Measurements from ENCODE around the gene TSPAN18.

The TSPAN18 gene

DNA sequence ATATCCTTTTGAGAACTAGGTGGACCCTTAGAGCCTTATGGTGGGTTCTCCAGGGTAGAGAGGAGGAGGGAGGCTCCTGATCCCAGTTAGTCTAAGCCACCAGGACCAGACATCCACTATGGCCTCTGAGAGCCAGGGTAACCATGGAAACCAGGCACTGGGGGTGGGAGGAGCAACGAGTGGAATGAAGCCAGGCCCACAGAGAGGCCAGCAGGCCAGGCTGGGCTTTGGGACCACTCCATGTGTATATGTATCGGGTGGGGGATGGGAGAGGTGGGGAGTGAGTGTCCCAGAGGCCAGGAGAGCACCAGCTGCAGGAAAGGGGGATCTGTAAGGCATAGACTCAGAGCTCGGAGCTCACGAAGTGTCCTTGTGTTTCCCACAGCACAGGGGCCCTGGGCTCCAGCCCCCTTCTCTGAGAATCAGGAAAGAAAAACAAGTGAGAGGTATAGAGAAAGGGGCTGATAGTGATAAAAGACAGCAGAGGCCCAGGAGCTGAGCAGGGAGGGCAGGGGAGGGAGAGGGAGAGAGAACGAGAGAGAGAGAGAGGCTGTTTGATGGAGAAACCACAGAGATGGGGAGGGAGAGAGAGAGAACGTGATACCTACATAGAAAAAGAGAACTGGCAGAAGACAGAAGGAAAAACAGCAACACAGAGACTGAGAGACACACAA is 15.5 kb upstream of the TSPAN18 start:
- DNase-seq (ENCODE audit: low spot score) = no peak

DNA sequence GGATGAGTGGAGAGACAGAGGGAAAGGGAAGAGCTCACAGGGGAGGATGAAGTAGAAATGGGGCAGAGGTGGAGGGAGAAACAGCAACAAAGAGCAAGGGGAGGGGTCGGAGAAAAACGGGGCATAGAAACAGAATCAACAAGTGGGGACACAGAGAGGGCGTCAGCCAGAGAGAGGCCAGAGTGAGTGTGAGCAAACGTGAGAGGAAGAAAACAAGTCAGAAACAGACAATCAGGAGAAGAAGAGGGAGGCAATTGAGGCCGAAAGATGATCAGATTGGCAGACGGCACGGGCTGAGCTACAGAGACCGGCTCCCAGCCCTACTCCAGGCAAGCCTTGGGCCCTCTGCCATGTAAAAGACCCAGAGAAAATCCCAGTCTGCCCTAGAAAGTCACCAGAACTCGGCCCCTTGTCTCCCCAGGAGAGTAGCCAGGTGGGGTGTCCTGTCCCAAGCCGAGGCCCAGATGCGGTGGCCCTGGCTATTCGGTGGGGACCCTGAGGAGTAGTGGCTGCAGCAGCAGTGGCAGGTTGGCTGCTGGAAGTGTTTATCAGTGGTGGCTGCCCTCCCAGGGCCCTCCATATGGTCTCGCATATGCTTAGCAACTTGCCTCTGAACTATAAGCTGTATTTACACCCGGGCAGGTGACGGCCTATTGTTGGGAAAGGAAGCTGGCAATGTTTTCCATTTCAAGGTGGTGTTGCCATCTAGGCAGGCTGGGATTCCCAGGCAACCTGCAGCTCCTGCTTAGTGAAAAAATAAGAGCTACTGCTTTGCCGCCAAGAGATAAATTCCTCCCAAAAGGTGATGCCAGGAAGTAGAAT is 14.8 kb upstream of the TSPAN18 start:
- DNase-seq (ENCODE audit: low spot score) = no peak

DNA sequence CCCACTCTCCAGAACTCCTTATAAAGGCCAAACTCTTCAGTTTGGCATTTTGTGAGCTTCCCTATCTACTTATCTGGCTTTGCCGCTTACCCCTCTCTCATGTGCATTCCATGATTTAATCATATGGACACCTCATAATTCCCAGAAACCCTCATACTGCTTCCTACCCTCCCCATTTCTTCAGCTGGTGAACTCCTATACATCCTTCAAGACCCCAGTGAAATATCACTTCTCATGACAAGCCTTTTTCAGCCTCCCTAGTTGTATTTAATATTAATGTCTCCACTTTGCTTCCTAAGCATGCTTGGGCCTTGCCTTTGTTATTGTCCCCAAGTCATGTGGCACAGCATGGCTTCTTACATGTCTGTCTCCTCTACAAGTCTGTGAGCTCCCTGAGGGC is 13.7 kb upstream of the TSPAN18 start:
- DNase-seq (ENCODE audit: low spot score) = no peak

DNA sequence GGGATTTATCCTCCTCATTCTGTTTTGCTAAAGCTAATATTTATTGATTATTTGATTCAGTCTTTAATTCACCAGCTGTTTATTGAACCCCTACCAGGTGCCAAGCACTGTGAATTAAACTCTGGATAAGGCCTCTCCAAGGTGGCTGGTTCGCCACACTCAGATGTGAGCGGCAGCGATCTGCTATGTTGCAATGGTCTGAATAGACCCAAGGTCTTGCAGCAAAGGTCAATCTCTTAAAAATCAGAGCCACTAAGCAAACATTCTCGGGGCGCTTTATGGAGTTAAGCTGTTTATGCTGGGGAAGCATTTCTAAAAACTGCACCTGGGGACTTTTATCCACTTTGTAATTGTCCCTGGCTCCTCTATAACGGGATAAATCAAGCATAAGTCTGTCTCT is 10.5 kb upstream of the TSPAN18 start:
- DNase-seq (ENCODE audit: low spot score) = no peak

DNA sequence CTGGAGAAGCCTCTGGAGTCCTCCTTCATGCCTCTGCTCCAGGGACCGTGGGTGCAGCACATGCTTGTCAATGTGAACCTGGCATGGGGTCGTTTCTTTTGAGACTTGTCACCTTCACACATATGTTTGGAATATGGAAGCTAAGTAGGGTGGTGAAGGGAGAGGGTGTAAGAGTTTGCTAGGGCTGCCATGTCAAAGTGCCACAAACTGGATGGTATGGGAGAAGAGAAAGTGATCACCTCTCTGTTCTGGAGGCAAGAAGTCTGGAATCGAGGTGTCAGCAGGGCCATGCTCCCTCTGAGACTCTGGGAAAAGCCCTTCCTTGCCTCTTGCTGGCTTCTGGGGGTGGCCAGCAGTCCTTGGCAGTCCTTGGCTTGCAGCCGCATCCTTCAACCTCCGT is 8.7 kb upstream of the TSPAN18 start:
- DNase-seq (ENCODE audit: low spot score) = no peak

DNA sequence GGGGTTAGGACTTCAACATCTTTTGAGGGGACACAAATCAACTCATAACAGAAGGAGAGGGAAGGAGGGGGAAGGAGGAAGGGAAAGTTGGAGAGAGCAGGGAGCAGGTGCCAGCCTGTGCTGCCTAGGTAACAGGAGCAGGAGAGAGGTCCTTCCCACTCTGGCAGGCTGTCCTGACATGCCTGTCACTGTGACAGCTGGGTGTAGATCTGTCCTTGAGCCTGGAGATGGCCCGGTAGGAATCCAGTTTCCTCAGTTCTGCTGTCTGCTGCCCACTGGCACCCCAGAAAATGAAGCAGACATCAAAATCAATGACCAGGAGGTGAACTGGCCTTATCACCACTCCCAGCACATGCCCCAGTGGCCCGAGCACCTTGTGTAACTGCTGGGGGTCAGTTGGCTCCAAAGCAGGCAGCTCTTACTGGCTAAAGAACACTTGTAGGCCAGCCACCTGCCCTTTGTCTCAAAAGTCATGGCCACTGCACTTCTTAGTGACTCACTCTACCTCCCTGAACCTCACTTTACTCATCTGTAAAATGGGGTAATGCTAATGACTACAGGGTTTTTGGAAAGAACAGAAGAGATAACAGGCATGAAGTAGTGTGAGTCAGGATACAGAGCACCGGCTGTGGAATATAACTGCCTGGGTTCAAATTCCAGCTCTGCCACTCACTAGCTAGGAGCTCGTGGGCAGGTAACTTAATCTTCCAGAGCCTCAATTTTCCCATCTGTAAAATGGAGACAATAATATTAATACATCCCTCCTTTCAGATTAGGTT is 8.0 kb upstream of the TSPAN18 start:
- no peak for DNase-seq (ENCODE audit: low spot score)

DNA sequence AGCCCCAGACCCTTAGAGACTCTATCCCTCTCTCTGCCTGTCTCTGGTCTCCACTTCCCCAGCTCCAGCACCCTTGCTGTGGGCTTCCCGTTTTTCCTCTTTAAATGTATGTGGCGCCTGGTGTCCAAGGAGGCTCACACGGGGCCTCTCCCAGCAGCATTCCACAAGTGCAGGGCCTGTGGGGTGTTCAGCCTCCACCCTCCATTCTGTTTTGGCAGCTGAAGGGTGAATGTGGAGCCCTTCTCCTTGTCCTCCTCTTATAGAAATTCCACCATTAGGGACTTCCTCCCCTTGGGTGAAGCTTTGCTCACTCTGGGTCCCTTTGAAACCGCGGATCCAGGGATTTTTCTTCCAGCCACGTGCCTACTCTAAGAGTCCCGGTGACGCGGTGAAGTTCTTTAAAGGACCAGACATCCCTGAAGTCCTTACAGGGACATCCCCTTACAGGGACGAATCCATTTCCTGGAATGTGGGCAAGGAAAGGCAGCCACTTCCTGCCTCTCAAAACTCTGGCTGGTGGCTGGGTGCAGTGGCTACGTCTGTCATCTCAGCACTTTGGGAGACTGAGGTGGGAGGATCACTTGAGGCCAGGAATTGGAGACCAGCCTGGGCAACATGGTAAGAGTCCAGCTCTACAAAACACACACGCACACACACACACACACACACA is 1.6 kb upstream of the TSPAN18 start:
- no peak for DNase-seq (ENCODE audit: low spot score)

DNA sequence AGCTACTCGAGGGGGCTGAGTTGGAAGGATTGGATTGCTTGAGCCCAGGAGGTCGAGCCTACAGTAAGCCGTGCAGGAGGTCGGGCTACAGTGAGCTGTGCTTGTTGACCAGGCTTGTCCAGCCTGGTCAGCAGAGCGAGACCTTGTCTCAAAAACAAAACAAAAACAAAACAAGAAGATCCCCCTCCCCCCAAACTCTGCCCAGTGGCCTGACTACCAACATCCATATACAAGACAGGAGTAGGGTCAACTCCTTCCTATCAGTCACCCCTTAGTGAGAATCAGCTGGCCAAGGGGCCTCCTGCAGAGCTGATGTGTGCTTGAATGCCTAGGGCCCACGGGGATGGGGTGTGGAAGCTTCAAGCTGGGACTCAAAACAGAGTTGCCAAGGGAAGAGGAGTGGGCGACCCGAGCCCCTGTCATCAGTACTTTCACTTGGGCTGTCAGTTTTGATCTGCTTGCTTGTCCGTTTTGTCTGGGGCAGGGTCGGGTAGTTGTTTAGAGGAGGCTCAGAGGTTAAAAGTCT is 942 bp upstream of the TSPAN18 start:
- no peak for DNase-seq (ENCODE audit: low spot score)

DNA sequence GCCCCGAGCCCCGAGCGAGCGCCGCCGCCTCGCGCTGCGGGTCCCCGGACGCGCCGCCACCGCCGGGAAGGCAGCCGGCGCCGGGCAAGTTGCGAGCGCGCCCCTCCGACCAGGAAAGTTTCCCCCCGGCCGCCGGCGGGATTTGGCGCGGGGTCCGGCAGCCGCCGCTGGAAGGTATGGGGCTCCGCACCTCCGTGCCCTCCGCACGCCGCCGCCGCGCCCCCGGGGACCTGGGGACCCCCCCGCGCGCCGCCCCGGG is 281 bp downstream of the TSPAN18 start:
- no peak for DNase-seq (ENCODE audit: low spot score)

DNA sequence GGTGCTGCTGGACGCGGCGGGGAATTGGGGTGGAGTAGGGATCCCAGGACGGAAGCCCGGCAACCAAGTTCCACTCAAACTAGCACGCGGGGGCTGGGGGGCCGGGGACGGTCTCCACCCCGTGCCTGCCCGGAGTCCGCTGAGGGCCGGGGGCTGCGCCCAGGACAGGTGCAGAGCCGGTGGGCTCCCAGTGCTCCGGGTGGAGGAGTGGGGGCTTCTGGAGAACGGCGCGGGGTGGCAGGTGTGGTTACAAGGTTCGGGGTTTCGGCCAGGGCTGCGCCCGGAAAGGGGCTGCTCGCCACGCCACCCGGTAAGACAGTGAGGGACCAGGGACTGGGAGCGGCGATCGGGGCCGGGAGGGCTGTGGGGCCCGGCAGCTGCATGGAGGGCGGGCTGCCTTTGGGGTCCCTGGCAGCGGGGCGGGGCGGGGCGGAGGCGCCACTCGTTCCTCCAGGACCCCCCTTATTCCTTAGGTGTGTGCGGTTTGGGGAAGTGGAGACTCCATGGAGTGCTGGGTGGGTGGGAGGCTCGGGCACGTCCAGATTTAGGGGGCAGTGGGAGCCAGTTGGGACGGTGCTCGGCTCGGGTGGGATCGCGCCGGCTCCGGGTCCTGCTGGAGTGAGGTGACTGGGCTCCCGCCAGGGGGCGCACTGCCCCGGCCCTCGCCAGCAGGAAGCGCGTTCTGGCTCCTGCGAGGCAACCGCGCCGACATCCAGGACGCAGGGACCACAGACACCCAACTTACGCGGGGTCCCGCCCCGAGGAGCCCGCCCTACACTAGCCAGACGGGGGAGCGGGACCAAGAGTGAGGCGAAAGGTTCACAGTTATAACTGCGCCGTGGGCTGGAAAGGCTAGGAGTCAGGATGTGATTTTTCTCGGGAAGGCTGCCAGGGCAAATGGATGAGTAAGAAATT is 868 bp downstream of the TSPAN18 start:
- peak; percentile 75 for DNase-seq (ENCODE audit: low spot score)

DNA sequence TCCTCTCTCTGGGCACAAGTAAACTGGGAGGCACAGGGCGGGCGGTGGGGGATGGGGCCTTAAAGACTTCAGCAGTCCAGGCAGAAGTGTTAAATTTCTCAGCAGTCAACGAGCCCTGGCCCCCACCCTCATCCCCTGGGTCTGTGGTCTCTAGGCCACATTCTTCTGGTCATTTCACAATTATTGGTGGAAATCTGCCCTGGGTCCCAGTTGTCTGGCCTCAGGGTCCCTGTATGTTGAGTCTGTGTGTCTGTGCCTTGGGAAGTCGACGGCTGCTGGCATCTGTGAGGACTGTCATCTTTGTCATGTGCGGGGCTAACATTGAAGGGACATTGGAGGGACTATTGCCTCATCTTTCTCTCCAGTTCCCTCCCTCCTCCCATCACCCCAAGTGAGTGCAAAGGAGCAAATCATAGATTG is 1.7 kb downstream of the TSPAN18 start:
- no peak for DNase-seq (ENCODE audit: low spot score)

DNA sequence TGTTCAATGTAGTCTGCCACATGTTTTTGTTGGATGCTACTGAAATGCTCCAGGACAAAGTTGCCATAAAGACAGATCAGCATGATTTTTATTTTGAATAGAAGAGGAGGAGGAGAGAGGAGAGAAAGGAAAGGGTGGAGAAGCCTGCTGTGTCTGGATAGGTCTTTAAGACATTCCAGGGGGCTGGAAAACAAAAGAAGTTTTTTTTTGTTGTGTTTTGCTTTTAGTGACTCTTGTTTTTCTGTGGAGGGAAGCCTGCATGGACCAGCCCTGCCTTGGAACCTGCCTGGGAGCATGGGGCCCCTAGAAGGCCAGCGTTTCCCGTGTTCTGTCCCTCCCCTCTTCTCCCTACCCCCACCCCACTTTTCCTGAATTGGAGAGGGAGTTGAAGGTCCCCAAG is 2.3 kb downstream of the TSPAN18 start:
- DNase-seq (ENCODE audit: low spot score) = no peak

DNA sequence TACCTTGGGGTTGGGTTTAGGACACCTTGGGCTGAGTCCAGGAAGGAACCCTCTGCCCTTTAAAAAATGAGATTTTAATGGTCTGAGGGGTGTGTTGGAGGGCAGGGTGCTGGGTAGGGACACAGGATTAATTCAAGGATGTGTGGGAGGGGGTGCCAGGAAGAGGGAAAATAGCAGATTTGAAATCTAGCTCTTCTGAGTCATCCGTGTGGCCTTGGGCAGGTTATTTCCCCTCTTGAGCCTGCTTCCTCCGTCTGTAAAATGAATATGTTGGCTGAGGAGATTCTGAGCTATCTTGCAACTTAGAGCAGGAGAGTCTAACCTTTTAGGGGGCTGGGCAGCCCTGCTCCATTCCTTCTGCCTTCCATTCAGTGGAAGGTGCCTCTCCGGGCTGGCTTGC is 3.0 kb downstream of the TSPAN18 start:
- no peak for DNase-seq (ENCODE audit: low spot score)

DNA sequence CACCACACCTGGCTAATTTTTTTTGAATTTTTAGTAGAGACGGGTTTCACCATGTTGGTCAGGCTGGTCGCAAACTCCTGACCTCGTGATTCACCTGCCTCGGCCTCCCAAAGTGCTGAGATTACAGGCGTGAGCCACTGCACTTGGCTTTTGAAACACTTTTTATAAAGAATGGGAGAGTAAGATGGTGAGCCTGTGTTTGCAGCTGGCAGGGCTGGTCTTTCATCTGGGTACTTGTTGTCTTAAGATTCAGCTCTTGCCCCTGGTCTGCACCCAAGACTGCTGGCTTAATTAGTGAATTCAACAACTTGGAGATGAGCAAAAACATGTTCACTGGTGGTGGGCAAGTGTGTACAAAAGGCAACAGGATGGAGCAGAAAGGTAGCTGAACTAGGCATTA is 4.0 kb downstream of the TSPAN18 start:
- no peak for DNase-seq (ENCODE audit: low spot score)

DNA sequence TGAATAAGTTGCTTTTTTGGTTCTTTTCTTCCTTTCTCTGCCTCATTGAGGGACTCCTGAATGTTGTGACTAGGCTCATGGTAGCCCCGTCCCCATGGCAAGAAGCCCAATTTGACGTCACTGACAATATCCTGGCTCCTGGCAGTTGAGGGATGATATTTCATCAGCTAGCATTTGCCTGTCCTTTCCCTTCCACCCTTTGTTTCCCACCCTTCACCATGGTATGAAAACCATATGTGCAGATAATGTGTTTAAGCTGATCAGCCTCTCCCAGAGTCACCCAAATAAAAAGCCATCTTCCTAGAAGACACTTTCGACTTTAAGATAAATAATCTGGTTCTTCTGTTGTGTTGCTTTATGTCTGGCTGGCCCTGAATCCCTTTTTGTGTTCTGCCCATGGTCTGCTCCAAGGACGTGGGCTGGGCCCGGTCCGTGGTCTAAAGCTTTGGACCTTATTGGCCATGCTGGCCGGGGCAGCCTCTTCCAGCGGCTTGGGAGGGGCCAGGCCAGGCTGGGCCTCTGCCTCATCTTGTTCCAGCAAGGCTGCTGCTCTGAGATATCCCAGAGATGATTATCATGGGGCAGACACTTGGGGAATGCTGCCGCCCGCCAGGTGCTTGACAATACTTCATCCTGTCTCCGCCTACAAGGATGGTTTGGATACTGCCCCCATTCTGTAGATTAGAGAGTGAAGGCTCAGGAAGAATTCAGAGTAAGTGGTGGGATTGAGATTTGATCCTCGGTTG is 5.1 kb downstream of the TSPAN18 start:
- DNase-seq (ENCODE audit: low spot score) = no peak

DNA sequence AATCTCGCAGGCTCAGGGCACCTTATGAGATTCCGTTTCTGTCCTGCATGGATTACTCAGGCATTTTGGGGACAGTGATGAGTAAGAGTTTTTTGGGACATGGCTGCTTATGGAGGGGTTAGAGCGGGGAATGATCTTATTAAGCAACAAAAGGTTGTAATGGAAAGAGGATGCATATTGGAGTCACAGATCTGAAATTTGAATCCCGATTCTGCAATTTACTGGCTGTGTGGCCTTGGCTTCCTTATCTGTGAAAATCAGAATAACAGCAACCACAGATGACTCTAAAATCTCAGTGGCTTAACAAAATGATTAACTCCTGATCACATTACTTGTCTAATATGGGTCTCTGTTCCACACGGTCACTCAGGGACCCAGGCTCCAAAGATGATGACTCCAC is 5.8 kb downstream of the TSPAN18 start:
- no peak for DNase-seq (ENCODE audit: low spot score)

DNA sequence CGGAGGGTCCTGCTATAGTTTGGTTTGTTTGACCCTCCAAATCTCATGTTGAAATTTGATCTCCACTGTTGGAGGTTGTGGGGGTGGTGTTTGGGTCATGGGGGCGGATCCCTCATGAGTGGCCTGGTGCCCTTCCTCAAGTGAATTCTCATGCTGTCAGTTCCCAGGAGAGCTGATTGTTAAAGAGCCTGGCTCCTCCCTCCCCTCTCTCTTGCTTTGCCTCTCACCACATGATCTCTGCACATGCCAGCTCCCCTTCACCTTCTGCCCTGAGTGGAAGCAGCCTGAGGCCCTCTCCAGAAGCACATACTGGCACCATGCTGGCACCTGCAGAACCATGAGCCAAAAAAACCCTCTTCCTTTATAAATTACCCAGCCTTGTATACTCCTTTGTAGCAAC is 7.1 kb downstream of the TSPAN18 start:
- no peak for DNase-seq (ENCODE audit: low spot score)

DNA sequence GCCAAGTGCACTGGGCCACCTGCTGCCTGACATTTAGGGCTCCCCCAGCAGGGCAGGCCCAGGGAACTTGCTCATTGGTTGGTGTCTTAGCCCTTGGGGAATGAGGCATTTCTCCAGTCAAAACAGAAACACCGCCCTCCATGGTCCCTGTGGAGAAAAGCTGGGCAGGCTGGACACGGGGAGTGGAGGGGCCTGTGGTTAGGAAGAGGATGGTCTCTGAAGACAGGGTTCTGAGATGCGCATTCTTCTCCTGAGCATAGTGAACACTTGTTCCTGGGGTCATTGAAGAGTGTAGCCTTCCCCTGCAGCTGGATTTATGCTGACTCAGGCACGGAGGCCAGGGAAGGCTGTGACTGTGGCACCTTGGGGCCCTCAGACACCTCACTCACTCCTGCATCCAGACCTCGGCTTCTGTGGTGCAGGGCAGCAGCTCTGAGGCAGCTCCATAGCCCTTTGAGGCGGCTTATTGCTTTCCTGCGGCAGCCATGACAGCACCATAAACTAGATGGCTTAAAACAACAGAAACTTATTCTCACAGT is 8.2 kb downstream of the TSPAN18 start:
- no peak for DNase-seq (ENCODE audit: low spot score)

DNA sequence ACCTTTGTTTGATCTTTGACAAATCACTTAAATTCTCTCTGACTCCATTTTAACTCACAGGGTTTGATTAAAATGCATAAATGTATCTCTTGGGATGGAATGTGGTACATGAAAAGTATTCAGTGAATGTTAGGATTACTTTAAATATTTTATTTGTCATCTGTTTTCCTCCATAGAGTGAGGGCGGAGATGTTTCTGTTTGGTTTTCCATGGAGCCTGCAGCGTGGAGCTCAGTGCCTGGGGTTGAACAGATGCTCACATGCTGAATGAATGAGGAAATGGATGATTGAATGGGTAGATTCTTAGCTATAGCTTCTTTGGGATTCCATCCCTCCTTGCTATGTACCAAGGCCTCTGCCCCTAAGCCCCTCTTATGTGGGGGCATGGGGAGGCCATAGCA is 10.0 kb downstream of the TSPAN18 start:
- no peak for DNase-seq (ENCODE audit: low spot score)

All from CD4-positive, alpha-beta T cell treated with Interleukin-2 at 100 ng/mL for 4 hours (primary cell).